Mesodermal cell (in vitro differentiated cells): ENCODE data around the gene ZNF469.

Source experiments
- H3K27ac ChIP-seq: 2 replicates; pipeline ENCODE4 v1.7.0; 2013; ENCODE audit warnings: mild to moderate bottlenecking, low read depth, low read length, moderate library complexity; ENCODE audit not compliant: severe bottlenecking
- H3K36me3 ChIP-seq: 2 replicates; pipeline ENCODE4 v1.7.1; 2013; ENCODE audit warnings: mild to moderate bottlenecking, low read length, moderate library complexity; ENCODE audit not compliant: control insufficient read depth, insufficient read depth
- H3K4me1 ChIP-seq: one replicate; pipeline ENCODE4 v1.7.1; 2013; ENCODE audit warnings: mild to moderate bottlenecking, low read length; ENCODE audit not compliant: insufficient read depth, control insufficient read depth, poor library complexity, severe bottlenecking
- H3K4me3 ChIP-seq: 2 replicates; pipeline ENCODE4 v1.7.0; 2013; ENCODE audit warnings: low read length, control low read depth, mild to moderate bottlenecking; ENCODE audit not compliant: insufficient read depth, poor library complexity, severe bottlenecking; ENCODE audit errors: extremely low read depth
- H3K9me3 ChIP-seq: 2 replicates; pipeline ENCODE4 v1.7.1; 2013; ENCODE audit warnings: mild to moderate bottlenecking, low read length, moderate library complexity; ENCODE audit not compliant: control insufficient read depth
- WGBS, 2 experiments: methylation state at CpG; one replicate each; pipeline ENCODE4 v1.1.5; 2013; ENCODE audit warnings: missing lambda C conversion rate in 2 of 2; ENCODE audit not compliant: insufficient coverage in 2 of 2; 5-methylcytosine and 5-hydroxymethylcytosine counted together

Gene ZNF469

DNA sequence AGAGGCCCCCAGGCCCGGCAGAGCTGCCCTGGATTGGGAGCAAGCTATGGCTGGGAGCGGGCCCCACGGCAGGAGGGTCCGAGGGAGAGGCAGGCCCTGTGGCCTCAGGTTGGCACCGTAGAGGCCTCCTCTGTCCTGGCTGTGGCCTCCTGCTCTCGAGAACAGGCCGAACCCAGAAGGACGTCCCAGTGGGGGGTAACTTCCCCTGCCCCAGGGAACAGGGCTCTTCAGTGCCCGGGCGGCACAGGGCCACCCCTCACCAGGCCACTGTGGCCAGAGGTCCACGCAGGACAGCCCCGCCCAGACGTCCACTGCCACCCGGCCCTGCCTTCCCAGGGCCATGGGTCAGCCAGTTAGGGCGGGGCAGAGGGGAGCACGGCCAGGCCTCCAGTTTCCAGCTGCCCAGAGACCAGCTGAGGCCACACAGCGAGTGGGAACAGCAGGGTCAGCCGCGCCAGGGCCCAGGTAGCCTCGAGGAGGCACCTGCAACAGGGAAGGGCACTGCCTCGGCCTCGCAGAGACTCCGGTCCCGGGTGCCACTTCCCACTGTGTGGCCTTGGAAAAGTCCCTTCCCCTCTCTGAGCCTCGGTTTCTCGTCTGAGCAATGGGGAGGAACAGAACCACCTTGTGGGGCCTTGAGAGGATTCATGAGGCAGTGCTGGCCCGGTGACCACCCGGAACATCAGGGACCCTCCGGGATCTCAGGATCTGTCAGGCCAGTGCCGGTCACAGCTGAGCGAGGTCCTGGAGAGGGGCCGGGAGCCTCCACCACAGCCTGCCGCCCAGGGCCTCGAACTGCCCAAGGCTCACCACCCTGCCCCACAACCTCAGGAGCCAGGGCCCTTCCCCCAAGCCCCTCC lies 32.0 kb downstream of the ZNF469 start:
- H3K4me1 ChIP-seq: no peaks in the 10 kb centered on the region
- H3K4me3 ChIP-seq: no peak overlapping the region
- H3K27ac ChIP-seq: no peak overlapping the region
- H3K9me3 ChIP-seq: no peaks in the 10 kb centered on the region
- 92% methylated on average over 27 to 34 of the region's 34 CpGs for WGBS, 2 experiments
- H3K36me3 ChIP-seq: no peaks in the 10 kb centered on the region

DNA sequence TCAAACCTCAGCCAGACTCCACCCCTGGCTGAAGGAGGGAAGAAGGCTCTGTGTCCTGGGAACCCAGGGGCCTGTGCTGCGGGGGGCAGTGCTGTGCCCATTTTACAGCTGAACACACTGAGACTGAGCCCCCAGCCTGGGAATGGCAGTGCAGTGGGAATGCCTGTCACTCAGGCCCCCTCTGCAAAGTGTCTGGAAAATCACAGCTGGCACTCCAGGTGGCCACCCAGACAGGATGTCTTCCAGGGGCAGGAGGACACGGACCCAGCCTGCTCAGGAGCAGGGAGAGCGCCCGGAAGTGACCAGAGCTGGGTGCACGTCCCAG lies 32.6 kb downstream of the ZNF469 start:
- Histone ChIP-seq H3K27ac (no peak overlapping the region), H3K4me3 (no peak overlapping the region), H3K9me3 (no peaks in the 10 kb centered on the region), H3K36me3 (no peaks in the 10 kb centered on the region), H3K4me1 (no peaks in the 10 kb centered on the region)
- WGBS, 2 experiments: 96 to 97% methylated on average over 5 of the region's 5 CpGs

DNA sequence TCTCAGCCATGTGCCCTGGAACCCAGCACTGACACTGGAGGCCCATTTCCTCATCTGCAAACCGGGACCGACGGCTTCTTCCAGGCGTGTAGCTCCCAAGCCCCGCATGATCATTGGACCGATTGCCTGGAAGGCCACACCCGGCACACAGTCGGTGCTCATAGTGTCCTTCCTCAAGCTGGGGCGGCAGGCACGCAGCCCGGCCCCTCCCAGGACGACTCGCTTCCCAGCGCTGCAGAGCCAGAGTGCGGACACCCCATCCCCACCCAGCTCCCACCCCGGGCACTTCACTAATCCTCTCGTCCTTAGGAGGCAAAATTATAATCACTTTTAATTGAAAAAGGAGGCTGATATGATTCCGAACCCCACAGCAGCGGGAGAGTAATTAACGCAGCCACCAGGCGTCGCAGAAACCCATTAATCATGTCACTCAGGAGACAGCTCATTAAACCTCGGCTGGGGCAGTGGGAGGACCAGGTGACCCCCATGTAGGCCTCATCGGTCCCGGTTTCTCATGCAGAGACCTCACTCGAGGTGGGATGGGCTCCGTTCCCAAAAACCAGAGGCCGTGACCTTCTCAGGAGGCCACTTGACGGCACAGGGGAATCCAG lies 33.1 kb downstream of the ZNF469 start:
- no peaks in the 10 kb centered on the region for H3K4me1 ChIP-seq
- H3K36me3 ChIP-seq: no peaks in the 10 kb centered on the region
- no peak overlapping the region for H3K27ac ChIP-seq
- no peaks in the 10 kb centered on the region for H3K9me3 ChIP-seq
- H3K4me3 ChIP-seq: no peak overlapping the region
- whole genome bisulfite sequencing, 2 experiments: 88 to 92% methylated on average over 24 to 25 of the region's 29 CpGs

GRCh38 chr16:88416686-88417085 lies 33.9 kb downstream of the ZNF469 start:
- Histone ChIP-seq H3K9me3 (no peaks in the 10 kb centered on the region), H3K36me3 (no peaks in the 10 kb centered on the region), H3K4me3 (no peak overlapping the region), H3K4me1 (no peaks in the 10 kb centered on the region), H3K27ac (no peak overlapping the region)
- WGBS, 2 experiments: 87 to 97% methylated on average over 11 to 17 of the region's 17 CpGs

DNA sequence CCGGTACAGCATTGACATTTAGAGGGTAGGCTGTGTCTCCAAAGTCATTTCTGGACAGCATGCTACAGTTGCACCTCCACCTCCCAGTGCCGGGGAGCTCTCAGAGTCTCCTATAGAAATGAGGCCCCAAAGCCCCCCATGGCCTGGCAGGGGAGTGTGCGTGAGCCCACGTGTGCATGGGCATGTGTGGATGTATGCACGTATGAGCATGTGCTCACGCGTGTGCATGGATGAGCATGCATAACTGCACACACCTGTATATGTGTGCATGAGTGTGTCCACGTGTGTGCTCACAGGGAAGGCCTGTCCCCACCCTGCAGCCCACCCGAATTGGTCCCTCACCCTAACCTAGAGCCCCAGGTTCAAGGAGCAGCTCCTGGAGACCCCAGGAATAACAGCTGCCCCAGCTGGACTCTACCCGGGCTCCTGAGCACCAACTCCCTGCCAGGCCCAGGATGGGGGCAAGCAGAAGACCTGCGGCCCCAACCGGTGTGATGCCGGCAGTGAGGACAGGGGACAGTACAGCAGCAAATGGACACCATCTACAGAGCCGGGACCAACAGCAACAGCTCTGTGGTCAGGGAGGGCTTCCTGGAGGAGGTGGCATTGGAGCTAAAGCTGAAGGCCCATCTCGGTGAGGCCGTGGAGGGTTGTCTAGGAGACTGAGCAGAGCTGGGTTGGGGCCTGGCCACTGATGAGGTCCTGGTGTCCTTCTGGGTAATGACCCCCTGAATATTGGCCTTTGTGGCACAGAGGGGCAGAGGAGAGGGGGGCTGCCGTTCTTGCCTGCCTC lies 35.1 kb downstream of the ZNF469 start:
- no peak overlapping the region for H3K27ac ChIP-seq
- no peak overlapping the region for H3K4me3 ChIP-seq
- no peaks in the 10 kb centered on the region for H3K4me1 ChIP-seq
- no peaks in the 10 kb centered on the region for H3K36me3 ChIP-seq
- 84 to 90% methylated on average over 14 to 16 of the region's 17 CpGs for WGBS, 2 experiments
- H3K9me3 ChIP-seq: no peaks in the 10 kb centered on the region

DNA sequence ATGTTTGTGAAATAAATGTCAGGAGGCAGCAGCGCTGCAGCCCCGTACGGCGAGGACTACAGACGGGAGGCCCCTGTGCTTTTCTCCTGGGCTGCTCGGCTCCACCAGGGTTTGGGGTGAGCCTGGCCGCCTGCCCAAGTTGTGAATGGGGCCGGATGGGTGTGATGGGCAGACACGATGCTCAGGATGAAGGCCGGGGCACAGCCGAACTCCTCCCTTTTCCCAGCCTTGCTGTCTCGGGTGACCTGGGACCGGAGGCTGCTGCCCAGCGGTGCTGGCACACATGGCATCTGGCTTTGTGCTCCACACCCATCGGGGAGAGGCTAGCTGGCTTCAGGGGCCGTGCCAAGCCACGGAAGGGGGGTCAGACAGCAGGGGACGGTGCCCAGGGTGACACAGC lies 36.1 kb downstream of the ZNF469 start:
- WGBS, 2 experiments: 86 to 92% methylated on average over 17 to 18 of the region's 18 CpGs
- Histone ChIP-seq H3K27ac (no peak overlapping the region), H3K9me3 (no peaks in the 10 kb centered on the region), H3K4me1 (no peaks in the 10 kb centered on the region), H3K4me3 (no peak overlapping the region), H3K36me3 (no peaks in the 10 kb centered on the region)

DNA sequence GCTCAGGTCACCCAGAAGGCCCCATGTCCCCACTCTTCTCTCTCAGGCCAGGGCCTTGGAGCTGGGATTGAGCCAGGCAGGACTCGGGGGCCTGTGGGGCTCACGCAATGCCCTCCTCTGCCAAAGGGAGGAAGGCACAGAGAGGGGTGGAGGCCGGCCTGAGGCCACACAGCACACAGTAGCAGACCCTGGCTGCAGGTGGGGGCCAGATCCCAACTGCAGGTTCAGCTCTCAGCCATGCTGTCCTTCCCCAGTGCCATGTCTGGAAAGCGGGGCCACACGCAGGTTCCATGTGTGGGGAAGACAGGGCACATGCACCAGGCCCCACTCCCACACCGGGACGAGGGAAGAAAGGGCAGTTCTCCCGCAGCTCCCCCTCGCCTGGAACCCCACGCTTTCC lies 37.0 kb downstream of the ZNF469 start:
- Histone ChIP-seq H3K4me1 (no peaks in the 10 kb centered on the region), H3K4me3 (no peak overlapping the region), H3K9me3 (no peaks in the 10 kb centered on the region), H3K36me3 (no peaks in the 10 kb centered on the region), H3K27ac (no peak overlapping the region)
- 95 to 97% methylated on average over 6 to 9 of the region's 10 CpGs for WGBS, 2 experiments

GRCh38 chr16:88420496-88420895 lies 37.7 kb downstream of the ZNF469 start:
- Histone ChIP-seq H3K27ac (no peak overlapping the region), H3K9me3 (no peaks in the 10 kb centered on the region), H3K36me3 (no peaks in the 10 kb centered on the region), H3K4me1 (no peaks in the 10 kb centered on the region), H3K4me3 (no peak overlapping the region)
- WGBS, 2 experiments: 93 to 96% methylated on average over 12 of the region's 12 CpGs

GRCh38 chr16:88421301-88421700 lies 38.5 kb downstream of the ZNF469 start:
- H3K9me3 ChIP-seq: no peaks in the 10 kb centered on the region
- H3K27ac ChIP-seq: no peak overlapping the region
- H3K4me1 ChIP-seq: no peaks in the 10 kb centered on the region
- no peak overlapping the region for H3K4me3 ChIP-seq
- H3K36me3 ChIP-seq: no peaks in the 10 kb centered on the region
- WGBS, 2 experiments: 89 to 95% methylated on average over 9 to 12 of the region's 14 CpGs

DNA sequence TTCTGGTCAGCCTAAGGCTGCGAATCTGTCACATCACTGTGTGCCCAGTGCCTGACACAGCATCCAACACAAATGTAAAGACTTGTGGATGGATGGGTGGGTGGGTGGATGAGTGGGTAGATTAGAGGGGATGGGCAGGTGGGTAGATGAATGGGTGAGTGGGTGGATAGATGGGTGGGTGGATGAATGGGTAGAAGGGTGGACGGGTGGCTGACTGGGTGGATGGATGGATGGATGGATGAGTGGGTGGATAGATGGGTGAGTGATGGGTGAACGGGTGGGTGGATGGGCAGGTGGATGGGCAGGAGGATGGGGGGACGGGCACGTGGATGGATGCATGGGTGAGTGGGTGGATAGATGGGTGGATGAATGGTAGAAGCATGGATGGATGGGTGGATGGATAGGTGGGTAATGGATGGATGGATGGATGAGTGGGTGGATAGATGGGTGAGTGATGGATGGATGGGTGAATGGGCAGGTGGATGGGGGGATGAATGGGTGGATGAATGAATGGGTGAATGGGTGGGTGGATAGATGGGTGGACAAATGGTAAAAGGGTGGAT lies 39.2 kb downstream of the ZNF469 start:
- H3K4me1 ChIP-seq: no peaks in the 10 kb centered on the region
- H3K9me3 ChIP-seq: no peaks in the 10 kb centered on the region
- WGBS, 2 experiments: 46 to 57% methylated on average over 5 of the region's 5 CpGs
- no peak overlapping the region for H3K4me3 ChIP-seq
- H3K27ac ChIP-seq: no peak overlapping the region
- H3K36me3 ChIP-seq: no peaks in the 10 kb centered on the region
